GM20431 (cell line): ENCODE measurements around the gene DNAH3.

Experiments used
- in situ Hi-C: fragments of 300-500 bp; cut with MseI, MboI; formaldehyde crosslinking; loops from one replicate; pipeline ENCODE4 v1.15.0; 2020; ENCODE audit warnings: low sequenced_read_pairs; ENCODE audit not compliant: unreplicated experiment

The DNAH3 gene, protein sequence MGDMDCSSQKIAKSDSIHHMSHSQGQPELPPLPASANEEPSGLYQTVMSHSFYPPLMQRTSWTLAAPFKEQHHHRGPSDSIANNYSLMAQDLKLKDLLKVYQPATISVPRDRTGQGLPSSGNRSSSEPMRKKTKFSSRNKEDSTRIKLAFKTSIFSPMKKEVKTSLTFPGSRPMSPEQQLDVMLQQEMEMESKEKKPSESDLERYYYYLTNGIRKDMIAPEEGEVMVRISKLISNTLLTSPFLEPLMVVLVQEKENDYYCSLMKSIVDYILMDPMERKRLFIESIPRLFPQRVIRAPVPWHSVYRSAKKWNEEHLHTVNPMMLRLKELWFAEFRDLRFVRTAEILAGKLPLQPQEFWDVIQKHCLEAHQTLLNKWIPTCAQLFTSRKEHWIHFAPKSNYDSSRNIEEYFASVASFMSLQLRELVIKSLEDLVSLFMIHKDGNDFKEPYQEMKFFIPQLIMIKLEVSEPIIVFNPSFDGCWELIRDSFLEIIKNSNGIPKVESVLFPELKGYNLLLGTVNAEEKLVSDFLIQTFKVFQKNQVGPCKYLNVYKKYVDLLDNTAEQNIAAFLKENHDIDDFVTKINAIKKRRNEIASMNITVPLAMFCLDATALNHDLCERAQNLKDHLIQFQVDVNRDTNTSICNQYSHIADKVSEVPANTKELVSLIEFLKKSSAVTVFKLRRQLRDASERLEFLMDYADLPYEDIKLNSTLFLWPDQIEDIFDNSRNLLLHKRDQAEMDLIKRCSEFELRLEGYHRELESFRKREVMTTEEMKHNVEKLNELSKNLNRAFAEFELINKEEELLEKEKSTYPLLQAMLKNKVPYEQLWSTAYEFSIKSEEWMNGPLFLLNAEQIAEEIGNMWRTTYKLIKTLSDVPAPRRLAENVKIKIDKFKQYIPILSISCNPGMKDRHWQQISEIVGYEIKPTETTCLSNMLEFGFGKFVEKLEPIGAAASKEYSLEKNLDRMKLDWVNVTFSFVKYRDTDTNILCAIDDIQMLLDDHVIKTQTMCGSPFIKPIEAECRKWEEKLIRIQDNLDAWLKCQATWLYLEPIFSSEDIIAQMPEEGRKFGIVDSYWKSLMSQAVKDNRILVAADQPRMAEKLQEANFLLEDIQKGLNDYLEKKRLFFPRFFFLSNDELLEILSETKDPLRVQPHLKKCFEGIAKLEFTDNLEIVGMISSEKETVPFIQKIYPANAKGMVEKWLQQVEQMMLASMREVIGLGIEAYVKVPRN (N-terminal part only)

DNA sequence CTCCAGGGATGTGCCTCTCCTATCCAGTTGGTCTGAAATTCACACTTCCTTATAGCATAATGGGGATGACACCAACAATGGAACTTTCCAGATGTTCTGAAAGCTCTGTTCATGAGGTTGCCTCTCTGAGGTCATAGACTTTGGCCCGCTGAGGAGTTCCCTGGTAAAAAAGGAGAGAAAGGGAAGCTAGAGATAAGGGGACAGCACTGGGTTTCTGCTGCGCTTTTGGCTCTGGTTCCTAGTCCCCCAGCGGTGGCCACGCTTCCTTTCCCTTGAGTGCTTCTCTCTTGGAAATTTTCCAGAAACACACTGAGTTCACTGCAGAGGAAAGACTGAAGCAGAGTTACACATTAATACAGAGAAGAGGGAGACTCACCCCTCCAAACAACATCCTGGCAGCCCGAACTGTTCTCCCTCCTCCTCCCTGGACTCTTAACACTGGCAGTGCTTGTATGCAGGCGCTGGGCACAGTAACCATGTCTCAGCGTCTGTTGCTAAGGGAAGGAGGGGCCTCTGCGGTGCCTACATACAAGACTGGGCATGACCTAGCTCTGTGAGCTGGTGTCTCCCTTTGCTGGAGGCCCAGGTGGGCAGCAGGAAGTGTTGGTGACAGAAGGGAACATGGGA, at the start of gene DNAH3:
DNAH3 (minus strand) TSS at position 472 of the 627 bp plus-strand sequence. CDS start 527 bp downstream, outside the sequence.
- in situ Hi-C loops: no loop called here

DNA sequence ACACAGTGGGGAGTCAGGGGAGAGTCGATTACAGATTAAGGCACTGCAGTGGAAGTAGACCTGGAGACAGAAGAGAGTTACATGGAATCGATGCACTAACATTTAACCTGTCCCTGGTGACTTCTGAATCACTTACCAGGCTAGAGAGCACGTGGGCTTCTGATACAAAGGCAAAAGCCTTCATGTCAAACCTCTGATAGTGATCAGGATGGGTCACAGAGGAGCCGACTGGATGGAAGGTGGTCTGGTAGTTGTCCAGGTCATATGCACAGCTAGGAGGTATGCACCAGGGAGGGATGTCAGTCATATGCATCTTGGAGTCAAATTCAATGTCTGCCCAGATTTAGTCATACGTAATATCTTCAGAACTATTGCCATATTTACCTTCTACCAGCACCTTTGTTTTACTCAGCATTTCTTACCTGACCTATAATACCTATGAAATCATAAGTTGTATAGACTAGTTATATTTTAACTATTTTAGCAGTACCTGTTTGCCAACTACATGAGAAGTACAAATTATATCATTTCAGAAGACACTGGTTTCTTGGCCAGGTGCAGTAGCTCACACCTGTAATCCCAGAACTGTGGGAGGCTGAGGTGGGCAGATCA, 49.1 kb upstream of the DNAH3 start:
- in situ Hi-C loops: loop anchor here (25.0 kb wide), 1 partner anchor 88 kb away; the partner anchor contains the start of gene CRYM

DNA sequence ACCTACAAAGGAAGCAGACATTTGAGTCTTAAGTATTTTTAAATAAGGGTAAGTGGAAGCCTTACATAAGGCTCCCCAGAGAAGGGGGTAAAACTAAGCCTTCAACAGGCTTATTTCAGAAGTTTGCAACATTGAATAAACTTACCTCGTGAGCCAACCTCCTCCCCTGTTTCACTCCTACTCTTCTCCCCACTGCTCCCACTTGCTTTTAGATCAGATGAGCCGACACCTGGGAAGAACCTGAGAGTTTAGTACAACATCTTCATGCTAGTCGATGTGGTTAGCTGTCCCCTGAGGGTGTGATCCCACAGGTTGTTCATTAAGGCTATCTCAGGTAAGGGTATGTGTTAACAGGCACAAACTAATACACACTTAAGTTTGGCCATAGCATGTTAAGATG, 47.0 kb upstream of the DNAH3 start:
- in situ Hi-C loops: loop anchor here (25.0 kb wide), 1 partner anchor 90 kb away; the partner anchor contains the start of gene CRYM

DNA sequence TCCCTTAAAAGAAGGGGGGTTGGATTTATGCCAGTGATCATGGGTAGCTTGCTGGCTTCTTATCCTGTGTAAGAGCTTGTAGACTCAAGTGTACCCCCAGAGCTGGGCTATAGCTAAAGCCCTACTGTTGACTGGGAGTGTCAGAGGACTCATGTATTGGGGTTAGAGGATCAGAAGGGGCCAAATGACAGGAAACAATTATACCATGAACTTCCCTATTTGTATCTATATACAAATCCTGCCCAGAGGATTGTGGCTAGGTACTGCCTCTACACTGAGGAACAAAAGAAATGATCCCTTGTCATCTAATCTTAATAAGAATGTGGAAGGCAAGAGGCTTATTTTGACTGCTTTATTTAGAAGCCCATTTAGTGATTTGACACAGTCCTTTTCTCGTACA, 46.5 kb upstream of the DNAH3 start:
- in situ Hi-C loops: loop anchor here (25.0 kb wide), 1 partner anchor 90 kb away; the partner anchor contains the start of gene CRYM

DNA sequence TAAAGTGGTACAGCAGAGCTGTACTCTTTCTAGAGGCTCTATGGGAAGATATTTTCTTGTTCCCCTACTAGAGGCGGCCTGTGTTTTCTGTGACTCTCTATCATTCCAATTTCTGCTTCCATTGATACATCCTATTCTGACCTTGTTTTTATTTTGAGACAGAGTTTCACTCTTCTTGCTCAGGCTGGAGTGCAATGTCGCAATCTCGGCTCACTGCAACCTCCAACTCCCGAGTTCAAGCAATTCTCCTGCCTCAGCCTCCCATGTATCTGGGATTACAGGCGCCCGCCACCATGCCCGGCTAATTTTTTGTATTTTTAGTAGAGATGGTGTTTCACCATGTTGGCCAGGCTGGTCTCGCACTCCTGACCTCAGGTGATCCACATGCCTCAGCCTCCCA, 44.7 kb upstream of the DNAH3 start:
- in situ Hi-C loops: loop anchor here (25.0 kb wide), 1 partner anchor 92 kb away; the partner anchor contains the start of gene CRYM

DNA sequence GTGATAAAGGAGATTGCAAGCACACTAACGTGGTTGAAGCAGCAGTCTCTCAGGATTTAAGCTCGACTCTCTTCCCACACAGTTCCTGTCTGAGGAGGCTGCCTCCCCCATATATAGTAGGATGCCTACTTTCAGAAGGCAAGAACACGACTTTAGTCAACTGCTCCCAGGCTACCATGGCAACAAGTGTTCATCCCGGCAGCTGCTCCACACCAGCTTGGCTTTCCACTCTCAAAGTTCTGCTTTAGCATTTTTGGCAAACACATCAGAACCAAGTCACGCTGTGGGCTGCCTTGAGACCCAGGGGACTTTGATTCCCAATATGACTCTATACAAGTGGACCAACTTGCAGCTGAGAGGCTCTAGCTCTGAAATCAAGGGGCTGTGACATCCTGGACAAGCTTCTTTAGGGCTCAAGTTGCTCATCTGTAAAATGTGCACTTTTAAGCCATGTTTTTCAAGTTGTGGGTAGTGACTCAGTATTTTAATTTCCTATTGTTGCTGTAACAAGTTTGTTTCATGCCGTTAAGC, 44.2 kb upstream of the DNAH3 start:
- in situ Hi-C loops: loop anchor here (25.0 kb wide), 1 partner anchor 92 kb away; the partner anchor contains the start of gene CRYM

DNA sequence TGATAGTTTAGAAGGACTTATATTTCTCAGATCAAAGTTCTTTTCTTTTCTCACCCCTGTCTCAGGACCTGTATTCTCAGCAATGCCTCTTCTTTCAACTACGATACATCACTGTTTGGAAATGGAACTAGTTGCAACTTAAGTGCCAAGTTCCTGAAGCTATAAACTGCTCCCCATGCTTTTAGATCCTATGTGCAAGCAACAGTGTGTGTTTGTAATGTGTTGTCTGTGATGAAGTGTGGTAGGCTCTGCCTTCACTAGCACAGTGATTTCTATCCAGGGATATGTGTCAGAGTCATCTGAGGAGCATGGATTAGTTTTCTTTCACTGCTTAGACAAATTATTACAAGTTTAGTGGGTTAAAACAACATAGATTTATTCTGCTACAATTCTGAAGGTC, 42.3 kb upstream of the DNAH3 start:
- in situ Hi-C loops: loop anchor here (25.0 kb wide), 1 partner anchor 94 kb away; the partner anchor contains the start of gene CRYM

DNA sequence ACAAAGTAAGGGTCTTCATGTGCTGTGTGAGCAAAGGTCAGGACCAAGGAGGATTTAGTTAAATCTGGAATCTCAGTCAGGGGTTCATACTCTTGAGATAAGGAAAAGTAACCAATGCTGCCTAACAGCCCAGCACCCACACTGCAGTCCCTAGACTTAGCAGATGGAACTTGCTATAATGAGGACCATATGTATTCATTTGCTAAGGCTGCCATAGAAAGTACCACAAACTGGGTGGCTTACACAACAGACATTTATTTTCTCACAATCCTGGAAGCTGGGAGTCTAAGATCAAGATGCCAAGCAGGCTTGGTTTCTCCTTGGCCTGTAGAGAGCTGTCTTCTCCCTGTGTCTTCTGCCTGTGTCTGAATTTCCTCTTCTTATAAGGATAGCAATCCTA, 40.0 kb upstream of the DNAH3 start:
- in situ Hi-C loops: loop anchor here (25.0 kb wide), 1 partner anchor 97 kb away; the partner anchor contains the start of gene CRYM

DNA sequence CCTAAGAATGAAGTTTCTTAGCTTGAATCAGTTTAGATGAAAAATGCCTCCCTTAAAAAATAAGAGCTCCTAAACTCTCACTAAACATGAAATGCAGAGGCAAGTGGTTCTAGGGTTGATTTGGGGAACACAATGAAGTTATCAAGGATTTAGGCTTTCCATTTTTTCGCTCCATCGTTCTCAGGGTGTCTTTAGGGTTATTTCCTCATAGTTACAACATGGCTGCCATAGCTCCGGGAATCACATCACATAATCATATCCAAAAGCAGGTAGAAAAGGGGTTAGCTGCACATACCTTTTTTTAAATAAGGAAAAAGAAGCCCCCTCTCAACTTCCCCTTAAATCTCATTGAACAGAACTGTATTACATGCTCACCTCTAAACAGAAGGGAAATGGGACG, 39.4 kb upstream of the DNAH3 start:
- in situ Hi-C loops: loop anchor here (25.0 kb wide), 1 partner anchor 97 kb away; the partner anchor contains the start of gene CRYM

DNA sequence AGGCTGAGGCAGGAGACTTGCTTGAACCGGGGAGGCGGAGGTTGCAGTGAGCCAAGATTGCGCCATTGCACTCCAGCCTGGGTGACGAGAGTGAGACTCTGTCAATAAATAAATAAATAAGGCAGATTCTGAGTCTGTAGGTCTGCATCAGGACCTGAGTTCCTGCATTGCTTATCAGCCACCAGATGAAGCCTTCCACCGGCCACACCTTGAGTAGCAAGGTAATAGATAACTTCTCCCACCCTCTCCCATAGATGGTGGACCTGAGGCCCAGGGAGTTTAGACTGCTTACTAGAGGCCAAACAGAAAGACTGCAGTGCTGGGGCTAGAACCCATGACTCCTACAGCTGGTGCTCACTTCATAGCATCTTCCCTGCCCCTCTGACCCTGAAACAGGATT, 38.7 kb upstream of the DNAH3 start:
- in situ Hi-C loops: loop anchor here (25.0 kb wide), 1 partner anchor 98 kb away; the partner anchor contains the start of gene CRYM

DNA sequence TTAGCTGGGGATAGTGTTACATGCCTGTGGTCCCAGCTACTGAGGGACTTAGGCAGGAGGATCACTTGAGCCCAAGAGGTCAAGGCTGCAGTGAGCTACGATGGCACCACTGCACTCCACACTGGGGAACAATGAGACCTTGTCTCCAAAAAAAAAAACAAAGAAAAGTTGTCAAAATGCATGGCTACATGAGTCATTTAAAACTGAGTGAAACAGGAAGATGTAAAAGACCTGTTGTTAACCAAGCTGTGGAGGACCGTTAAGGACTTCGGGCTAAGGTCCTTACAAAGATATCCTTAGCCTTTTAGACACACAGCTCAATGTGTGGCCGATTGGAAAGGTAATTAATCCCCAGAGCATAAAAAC, 35.7 kb upstream of the DNAH3 start:
- in situ Hi-C loops: loop anchor here (25.0 kb wide), 1 partner anchor 101 kb away; the partner anchor contains the start of gene CRYM

DNA sequence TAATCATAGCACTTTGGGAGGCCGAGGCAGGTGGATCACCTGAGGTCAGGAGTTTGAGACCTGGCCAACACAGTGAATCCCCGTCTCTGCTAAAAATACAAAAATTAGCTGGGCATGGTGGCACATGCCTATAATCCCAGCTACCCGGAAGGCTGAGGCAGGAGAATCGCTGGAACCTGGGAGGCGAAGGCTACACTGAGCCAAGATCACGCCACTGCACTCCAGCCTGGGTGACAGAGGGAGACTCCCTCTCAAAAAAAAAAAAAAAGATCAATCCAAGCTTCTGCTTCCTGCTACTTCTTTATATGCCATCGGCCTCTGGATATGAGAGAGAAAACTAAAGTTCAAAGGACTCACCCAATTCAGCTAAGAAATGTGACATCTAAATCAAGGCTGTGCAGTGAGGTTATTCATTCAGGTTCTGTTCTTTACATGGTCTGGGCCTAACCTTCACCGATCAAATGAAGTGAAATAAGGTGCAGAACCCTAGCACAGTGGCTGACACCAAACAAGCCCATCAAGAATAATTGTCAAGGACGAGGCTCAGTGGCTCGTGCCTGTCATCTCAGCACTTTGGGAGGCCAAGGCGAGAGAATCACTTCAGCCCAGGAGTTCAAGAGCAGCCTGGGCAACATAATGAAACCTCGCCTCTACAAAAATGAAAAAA, 35.1 kb upstream of the DNAH3 start:
- in situ Hi-C loops: loop anchor here (25.0 kb wide), 1 partner anchor 102 kb away; the partner anchor contains the start of gene CRYM

DNA sequence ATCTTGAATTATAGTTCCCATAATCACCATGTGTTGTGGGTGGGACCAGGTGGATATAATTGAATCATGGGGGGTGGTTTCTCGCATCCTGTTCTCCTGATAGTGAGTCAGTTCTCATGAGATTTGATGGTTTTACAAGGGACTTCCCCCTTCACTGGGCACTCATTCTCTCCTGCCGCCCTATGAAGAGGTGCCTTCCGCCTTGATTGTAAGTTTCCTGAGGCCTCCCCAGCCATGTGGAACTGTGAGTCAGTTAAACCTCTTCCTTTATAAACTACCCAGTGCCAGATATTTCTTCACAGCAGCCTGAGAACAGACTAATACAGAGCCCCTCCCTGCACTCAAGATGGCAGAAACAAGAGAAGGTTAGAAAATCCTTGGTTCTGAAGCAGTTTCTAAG, 34.2 kb upstream of the DNAH3 start:
- in situ Hi-C loops: loop anchor here (25.0 kb wide), 1 partner anchor 102 kb away; the partner anchor contains the start of gene CRYM

DNA sequence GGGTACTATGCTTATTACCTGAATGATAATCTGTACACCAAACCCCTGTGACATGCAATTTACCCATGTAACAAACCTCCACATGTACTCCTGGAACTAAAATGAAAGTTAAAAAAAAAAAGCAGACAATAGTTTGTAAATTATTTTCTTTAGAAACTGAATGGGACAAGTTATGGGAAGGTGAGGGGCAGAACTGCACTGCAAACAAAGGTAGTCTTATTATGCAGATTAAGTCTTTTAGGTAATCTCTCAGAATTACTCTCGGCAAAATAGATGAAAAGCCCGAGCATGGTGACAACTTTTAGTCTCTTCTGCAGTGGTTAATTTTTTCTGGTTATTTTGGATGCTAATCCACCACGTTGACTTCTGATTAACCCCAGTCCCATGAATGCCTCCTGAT, 33.3 kb upstream of the DNAH3 start:
- in situ Hi-C loops: loop anchor here (25.0 kb wide), 1 partner anchor 103 kb away; the partner anchor contains the start of gene CRYM

DNA sequence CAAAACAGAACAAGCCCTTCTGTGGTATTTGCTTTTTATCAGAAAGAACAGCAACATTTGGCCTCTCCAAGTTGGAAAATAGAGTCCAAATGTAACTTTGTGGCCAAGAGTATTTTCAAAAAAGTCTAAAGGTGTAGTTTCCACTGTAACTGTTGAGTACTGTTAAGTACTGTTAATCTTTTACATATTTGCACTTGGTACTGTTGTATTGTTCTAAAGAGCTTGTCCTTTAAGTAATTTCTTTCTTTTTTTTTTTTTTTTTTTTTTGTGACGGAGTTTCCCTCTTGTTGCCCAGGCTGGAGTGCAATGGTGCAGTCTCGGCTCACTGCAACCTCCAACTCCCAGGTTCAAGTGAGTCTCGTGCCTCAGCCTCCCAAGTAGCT, 29.3 kb upstream of the DNAH3 start:
- in situ Hi-C loops: loop anchor here (25.0 kb wide), 1 partner anchor 107 kb away; the partner anchor contains the start of gene CRYM

DNA sequence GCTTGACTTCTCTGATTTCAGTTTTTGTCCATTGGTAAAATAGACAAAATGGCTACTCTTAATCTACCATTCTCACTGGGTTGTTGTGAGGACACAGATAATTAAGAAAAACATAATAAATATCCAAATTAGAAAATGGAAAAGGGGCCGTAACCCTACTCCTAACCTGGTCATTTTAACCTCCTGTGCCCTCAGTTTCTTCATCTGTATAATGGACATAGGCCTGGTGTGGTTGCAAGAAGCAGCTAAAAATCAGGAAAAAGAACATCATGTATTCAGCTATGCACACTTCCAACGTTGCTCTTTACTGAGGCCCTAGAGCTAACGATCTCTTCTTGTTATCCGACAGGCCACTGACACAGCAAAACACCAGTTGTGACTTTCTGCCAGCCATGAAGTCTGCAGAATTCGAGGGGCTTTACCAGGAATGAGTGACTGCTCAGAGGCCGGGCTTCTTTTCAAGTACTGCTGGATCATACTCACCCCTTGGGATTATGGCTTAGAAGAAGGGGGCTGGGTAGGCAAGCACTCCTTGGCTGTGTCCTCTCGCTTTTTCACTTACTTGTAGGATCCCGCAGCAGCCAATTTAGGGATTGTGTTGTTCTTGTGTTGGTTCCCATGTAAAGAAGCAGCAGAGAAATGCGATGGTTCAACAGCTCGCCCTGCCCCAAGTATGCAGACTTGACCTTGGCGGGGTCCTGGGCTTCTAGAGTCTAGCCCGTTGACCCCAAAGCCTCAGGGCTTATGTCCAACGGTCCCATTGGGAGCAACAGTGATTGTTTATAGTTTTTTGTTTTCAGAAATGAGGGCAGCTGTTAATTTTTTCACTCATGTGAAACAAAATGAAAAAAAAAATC, 28.7 kb upstream of the DNAH3 start:
- in situ Hi-C loops: loop anchor here (25.0 kb wide), 1 partner anchor 108 kb away; the partner anchor contains the start of gene CRYM

DNA sequence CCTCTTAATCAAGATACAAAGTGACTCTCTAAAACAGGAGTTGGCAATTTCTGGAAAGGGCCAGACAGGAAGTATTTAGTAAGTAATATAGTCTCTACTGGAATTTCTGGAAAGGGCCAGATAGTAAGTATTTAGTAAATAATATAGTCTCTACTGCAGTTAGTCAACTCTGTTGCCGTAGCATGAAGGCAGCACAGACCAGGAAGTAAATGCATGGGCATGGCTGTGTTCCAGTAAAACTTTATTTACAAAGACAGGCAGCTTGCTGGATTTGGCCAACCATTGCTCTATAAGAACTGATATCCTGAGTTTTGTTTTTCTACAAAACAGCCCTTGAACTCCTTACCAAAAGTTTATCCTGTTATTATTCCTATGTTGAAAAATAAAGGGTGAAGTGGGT, 24.8 kb upstream of the DNAH3 start:
- in situ Hi-C loops: loop anchor here (25.0 kb wide), 1 partner anchor 112 kb away; the partner anchor contains the start of gene CRYM
